ENCODE data around the gene ZNF222. TPM values are rescaled to one million over a fixed set of nuclear protein-coding genes. Genes with fewer than 3 reads are reported as not detected.

ZNF222 gene
- total RNA-seq, 4 donors from 2014 or later = 2.0 to 7.3 (median 2.1) TPM

DNA sequence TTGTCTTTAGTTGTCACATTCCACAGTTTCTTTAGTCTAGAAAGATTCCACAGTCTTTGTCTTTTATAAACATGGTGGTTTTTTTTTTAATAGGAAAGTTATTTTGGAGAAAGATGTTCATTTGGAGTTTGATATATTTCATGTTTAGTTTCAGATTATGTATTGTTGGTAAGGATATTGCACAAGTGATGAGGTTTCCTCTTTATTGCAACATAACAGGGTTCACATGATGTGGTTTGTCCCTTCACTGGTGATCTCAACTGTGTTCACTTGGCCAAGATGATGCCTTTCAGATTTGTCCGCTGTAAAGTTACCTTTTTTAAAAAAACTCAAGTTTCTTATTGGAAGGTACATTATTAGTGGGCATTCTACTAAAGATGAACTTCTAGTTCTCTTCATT is 19.2 kb upstream of the ZNF222 start:
- no peak overlapping the region for H3K27ac ChIP-seq
- peaks cover 0 to 17% (median 6%) of the 10 kb centered on the region in 4 donors for H3K4me1 ChIP-seq
- no peak for DNase-seq (ENCODE audit: low spot score in 2 of 2)
- no peaks in the 10 kb centered on the region for H3K27me3 ChIP-seq
- no peak overlapping the region for H3K4me3 ChIP-seq
- 88% methylated on average over 1 of the region's 1 CpG for WGBS, 2 donors
- H3K9me3 ChIP-seq = peaks cover 6 to 48% (median 17%) of the 10 kb centered on the region in 4 donors
- H3K36me3 ChIP-seq = peaks cover 9 to 55% (median 38%) of the 10 kb centered on the region in 3 donors
- TF ChIP-seq EP300 (IDR thresholded peaks at IDR 0.05) = no peak
- no peak for TF ChIP-seq POLR2A (IDR thresholded peaks at IDR 0.05)
- TF ChIP-seq, protein P1, sequence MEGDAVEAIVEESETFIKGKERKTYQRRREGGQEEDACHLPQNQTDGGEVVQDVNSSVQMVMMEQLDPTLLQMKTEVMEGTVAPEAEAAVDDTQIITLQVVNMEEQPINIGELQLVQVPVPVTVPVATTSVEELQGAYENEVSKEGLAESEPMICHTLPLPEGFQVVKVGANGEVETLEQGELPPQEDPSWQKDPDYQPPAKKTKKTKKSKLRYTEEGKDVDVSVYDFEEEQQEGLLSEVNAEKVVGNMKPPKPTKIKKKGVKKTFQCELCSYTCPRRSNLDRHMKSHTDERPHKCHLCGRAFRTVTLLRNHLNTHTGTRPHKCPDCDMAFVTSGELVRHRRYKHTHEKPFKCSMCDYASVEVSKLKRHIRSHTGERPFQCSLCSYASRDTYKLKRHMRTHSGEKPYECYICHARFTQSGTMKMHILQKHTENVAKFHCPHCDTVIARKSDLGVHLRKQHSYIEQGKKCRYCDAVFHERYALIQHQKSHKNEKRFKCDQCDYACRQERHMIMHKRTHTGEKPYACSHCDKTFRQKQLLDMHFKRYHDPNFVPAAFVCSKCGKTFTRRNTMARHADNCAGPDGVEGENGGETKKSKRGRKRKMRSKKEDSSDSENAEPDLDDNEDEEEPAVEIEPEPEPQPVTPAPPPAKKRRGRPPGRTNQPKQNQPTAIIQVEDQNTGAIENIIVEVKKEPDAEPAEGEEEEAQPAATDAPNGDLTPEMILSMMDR (IDR thresholded peaks at IDR 0.05) = no peak

DNA sequence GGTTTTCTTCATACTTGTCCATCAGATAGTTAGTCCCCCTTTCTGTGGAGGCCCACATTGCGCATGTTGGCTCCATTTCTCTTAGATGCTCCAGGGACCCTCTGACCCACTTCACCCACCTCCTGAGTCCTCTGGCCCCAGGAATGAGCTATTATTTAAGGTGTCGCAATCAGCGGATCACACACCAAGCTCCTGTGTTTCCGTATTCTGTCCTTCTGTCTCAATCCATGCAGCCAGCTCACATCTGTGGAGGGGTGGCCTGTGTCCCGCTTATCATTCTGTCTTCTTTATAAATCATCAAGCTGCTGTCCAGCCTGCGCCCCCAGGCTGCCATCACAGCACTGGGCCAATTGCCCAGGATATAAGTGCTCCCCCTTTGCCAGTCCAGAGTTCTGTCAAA is 17.7 kb upstream of the ZNF222 start:
- TF ChIP-seq POLR2A (IDR thresholded peaks at IDR 0.05) (no peak), EP300 (IDR thresholded peaks at IDR 0.05) (no peak)
- TF ChIP-seq, protein P1 (IDR thresholded peaks at IDR 0.05) = no peak
- Histone ChIP-seq H3K4me1 (peaks cover 0 to 12% (median 3%) of the 10 kb centered on the region in 4 donors), H3K27me3 (no peaks in the 10 kb centered on the region), H3K36me3 (peaks cover 10 to 70% (median 41%) of the 10 kb centered on the region in 3 donors), H3K27ac (no peak overlapping the region), H3K4me3 (no peak overlapping the region), H3K9me3 (peaks cover 6 to 63% (median 24%) of the 10 kb centered on the region in 4 donors)
- DNase-seq (ENCODE audit: low spot score in 2 of 2) = no peak
- WGBS, 2 donors = 98 to 99% methylated on average over 6 of the region's 6 CpGs

DNA sequence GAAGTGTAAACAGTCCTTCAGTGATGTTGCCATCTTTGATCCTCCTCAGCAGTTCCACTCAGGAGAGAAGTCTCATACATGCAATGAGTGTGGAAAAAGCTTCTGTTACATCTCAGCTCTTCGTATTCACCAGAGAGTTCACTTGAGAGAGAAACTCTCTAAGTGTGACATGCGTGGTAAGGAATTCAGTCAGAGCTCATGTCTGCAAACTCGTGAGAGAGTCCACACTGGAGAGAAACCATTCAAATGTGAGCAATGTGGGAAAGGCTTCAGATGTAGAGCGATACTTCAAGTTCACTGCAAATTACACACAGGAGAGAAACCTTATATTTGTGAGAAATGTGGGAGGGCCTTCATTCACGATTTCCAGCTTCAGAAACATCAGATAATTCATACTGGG is 14.7 kb upstream of the ZNF222 start:
- peaks cover 6 to 93% (median 28%) of the 10 kb centered on the region in 4 donors for H3K9me3 ChIP-seq
- no peaks in the 10 kb centered on the region for H3K27me3 ChIP-seq
- H3K27ac ChIP-seq = no peak overlapping the region
- 96 to 99% methylated on average over 5 of the region's 5 CpGs for WGBS, 2 donors
- TF ChIP-seq POLR2A (IDR thresholded peaks at IDR 0.05) = no peak
- no peak for TF ChIP-seq EP300 (IDR thresholded peaks at IDR 0.05)
- TF ChIP-seq, protein P1 (IDR thresholded peaks at IDR 0.05) = no peak
- H3K4me1 ChIP-seq = no peaks in the 10 kb centered on the region
- DNase-seq (ENCODE audit: low spot score in 2 of 2) = no peak
- H3K4me3 ChIP-seq = no peak overlapping the region
- peaks cover 10 to 87% (median 41%) of the 10 kb centered on the region in 3 donors for H3K36me3 ChIP-seq

DNA sequence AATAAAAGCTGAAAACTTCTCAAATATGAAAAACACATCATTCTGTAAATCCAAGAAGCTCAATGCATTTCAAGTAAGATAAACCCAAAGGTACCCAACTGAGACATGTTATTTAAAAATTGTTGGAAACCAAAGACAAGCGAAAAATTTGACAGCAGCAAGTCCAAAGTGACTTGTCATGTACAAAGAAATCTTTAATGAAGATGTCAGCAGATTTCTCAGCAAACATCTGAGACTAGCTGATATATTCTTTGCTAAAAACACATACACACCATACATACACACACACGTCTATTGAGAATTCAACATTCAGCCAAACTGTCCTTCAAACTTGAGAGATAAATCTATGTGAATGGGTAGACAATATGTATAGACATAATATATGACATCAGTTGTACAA is 5.7 kb upstream of the ZNF222 start:
- no peaks in the 10 kb centered on the region for H3K4me1 ChIP-seq
- DNase-seq (ENCODE audit: low spot score in 2 of 2) = no peak
- 41 to 60% methylated on average over 2 of the region's 2 CpGs for WGBS, 2 donors
- peaks cover 0 to 24% (median 0%) of the 10 kb centered on the region in 4 donors for H3K9me3 ChIP-seq
- TF ChIP-seq EP300 (IDR thresholded peaks at IDR 0.05) (no peak), POLR2A (IDR thresholded peaks at IDR 0.05) (no peak)
- TF ChIP-seq, protein P1 (IDR thresholded peaks at IDR 0.05) = no peak
- H3K4me3 ChIP-seq = no peak overlapping the region
- no peaks in the 10 kb centered on the region for H3K27me3 ChIP-seq
- no peak overlapping the region for H3K27ac ChIP-seq
- H3K36me3 ChIP-seq = no peaks in the 10 kb centered on the region

DNA sequence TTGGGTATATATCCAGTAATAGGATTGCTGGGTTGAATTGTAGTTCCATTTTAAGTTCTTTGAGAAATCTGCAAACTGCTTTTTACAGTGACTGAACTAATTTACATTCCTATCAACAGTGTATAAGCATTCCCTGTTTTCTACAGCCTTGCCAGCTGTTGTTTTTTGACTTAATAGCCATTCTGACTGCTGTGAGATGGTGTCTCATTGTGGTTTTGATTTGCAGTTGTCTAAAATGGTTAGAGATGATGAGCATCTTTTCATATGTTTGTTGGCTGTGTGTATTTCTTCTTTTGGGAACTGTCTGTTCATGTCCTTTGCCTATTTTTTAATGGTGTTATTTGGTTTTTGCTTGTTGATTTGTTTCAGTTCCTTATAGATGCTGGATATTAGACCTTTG is 4.0 kb upstream of the ZNF222 start:
- Histone ChIP-seq H3K9me3 (peaks cover 0 to 8% (median 0%) of the 10 kb centered on the region in 4 donors), H3K27me3 (no peaks in the 10 kb centered on the region), H3K27ac (no peak overlapping the region), H3K4me1 (peaks cover 0 to 5% (median 0%) of the 10 kb centered on the region in 4 donors), H3K36me3 (peaks cover 0 to under 1% (median 0%) of the 10 kb centered on the region in 3 donors), H3K4me3 (no peak overlapping the region)
- no peak for TF ChIP-seq POLR2A (IDR thresholded peaks at IDR 0.05)
- TF ChIP-seq, protein P1 (IDR thresholded peaks at IDR 0.05) = no peak
- no peak for TF ChIP-seq EP300 (IDR thresholded peaks at IDR 0.05)
- DNase-seq (ENCODE audit: low spot score in 2 of 2) = no peak

All from tibial nerve (tissue), 4 donors.